Calu3 (cell line): ENCODE results near the gene RBM23. TPM values are rescaled to one million over a fixed set of nuclear protein-coding genes. Genes with fewer than 3 reads are reported as not detected.
"Not testable (repeated sequence)": the region's sequence is repeated elsewhere in the genome, so short reads cannot be mapped to it uniquely, and the experiment has no call there.

ENCODE experiments used
- BruUV-seq: library from RNA; stranded (reverse); fragments of 400-500 nt; replicated peaks from 2 replicates; lab custom pipeline; 2021; lab: Mats Ljungman, UMichigan
- CTCF ChIA-PET: fragments of 300-600 bp; sonication (Branson Sonifier 250); formaldehyde crosslinking; loops from one replicate; lab custom pipeline; 2022; ENCODE audit warnings: antibody characterized with exemption; lab: Charles Lee
- DNase-seq: peaks from one replicate; pipeline ENCODE4 v3.0.0; 2022
- H3K27ac Mint-ChIP-seq: one replicate; pipeline ENCODE4 v1.8.0; 2022; ENCODE audit warnings: mixed read lengths; ENCODE audit not compliant: unreplicated experiment
- H3K27me3 Mint-ChIP-seq: one replicate; pipeline ENCODE4 v1.8.0; 2022; ENCODE audit warnings: mixed read lengths; ENCODE audit not compliant: unreplicated experiment
- H3K36me3 Mint-ChIP-seq: one replicate; pipeline ENCODE4 v1.8.0; 2022; ENCODE audit warnings: mild to moderate bottlenecking, moderate library complexity, mixed read lengths; ENCODE audit not compliant: insufficient read depth, unreplicated experiment
- H3K4me1 Mint-ChIP-seq: one replicate; pipeline ENCODE4 v1.8.0; 2022; ENCODE audit warnings: mild to moderate bottlenecking, low read depth, mixed read lengths; ENCODE audit not compliant: unreplicated experiment
- H3K4me3 Mint-ChIP-seq: one replicate; pipeline ENCODE4 v1.8.0; 2022; ENCODE audit warnings: mild to moderate bottlenecking, low read depth, moderate library complexity, mixed read lengths; ENCODE audit not compliant: unreplicated experiment
- H3K9me3 Mint-ChIP-seq: one replicate; pipeline ENCODE4 v1.8.0; 2022; ENCODE audit warnings: low read depth, mixed read lengths; ENCODE audit not compliant: unreplicated experiment
- CTCF ChIP-seq: fragments of 200-600 bp; IDR thresholded peaks from one replicate; pipeline ENCODE4 v1.8.0; 2022; ENCODE audit warnings: antibody characterized with exemption; ENCODE audit not compliant: unreplicated experiment
- intact Hi-C: fragments of 100-400 bp; cut with micrococcal nuclease; formaldehyde crosslinking; loops from one replicate; pipeline ENCODE4 v1.10.0; 2022; ENCODE audit not compliant: unreplicated experiment
- total RNA-seq: library from RNA; stranded (reverse); gene quantifications from 2 replicates; pipeline ENCODE4 v1.2.3, GENCODE V29; 2022

RBM23 gene
- total RNA-seq, 1 experiment from 2014 or later = 70.9 TPM

- Mint-ChIP-seq H3K9me3 (no peaks in the 10 kb centered on the region), H3K4me3 (peak overlapping the region; percentile 95), H3K27me3 (no peaks in the 10 kb centered on the region), H3K36me3 (peaks cover 27% of the 10 kb centered on the region), H3K4me1 (peaks cover 11% of the 10 kb centered on the region), H3K27ac (peak overlapping the region; percentile 56)
- TF ChIP-seq CTCF = no peak
- intact Hi-C loops = no loop called here
- no peak for DNase-seq
- CTCF ChIA-PET = interaction anchor here (0.5 to 1.6 kb wide), 8 partner anchors 12 to 102 kb away, joined by 3 to 10 read pairs (median 5); partner anchors contain the start of gene PRMT5
- no TSS peak for BruUV-seq
Measured at GRCh38 chr14:22955702-22956569, 37.0 kb upstream of the RBM23 start.

DNA sequence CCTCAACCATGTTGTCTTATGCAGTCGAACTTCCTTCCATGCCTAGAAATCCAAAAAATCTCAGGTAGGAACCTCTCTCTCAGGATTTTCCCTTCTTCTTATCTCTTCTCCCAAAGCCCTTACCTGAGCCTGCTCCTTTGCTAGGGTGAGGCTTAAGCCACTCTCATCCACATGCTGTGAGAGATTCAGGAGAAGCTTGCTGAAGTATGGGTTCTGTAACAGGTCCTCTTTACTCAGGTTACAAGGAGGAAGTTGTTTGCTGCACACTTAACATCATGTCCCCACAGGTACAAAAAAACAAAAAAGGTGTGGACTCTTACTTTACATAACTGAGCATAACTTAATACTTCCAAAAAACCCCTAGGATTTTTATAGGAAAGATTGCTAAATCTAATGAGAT is 33.5 kb upstream of the RBM23 start:
- no peak overlapping the region for H3K27ac Mint-ChIP-seq
- H3K36me3 Mint-ChIP-seq = peaks cover 27% of the 10 kb centered on the region
- no TSS peak for BruUV-seq
- H3K4me1 Mint-ChIP-seq = peaks cover 11% of the 10 kb centered on the region
- CTCF ChIA-PET = no interaction called here
- no peaks in the 10 kb centered on the region for H3K9me3 Mint-ChIP-seq
- H3K4me3 Mint-ChIP-seq = no peak overlapping the region
- intact Hi-C loops = no loop called here
- DNase-seq = no peak
- TF ChIP-seq CTCF = no peak
- H3K27me3 Mint-ChIP-seq = no peaks in the 10 kb centered on the region

DNA sequence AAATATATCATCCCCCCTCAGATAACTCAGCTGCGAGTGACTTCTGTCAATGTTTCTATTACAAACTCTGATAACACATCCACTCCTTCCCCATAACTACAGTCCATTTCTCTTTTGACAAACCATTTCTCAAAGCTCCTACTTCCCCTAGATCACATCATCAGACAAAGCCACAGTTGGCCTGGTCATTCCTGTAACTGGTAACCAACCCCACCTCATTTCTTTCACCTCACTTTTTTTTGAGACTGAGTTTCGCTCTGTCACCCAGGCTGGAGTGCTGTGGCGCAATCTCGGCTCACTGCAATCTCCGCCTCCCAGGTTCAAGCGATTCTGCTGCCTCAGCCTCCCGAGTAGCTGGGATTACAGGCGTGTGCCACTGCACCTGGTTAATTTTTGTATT is 32.8 kb upstream of the RBM23 start:
- H3K36me3 Mint-ChIP-seq = peaks cover 27% of the 10 kb centered on the region

GRCh38 chr14:22945642-22946041 is 26.7 kb upstream of the RBM23 start:
- no peak for TF ChIP-seq CTCF
- DNase-seq = no peak
- BruUV-seq = no TSS peak
- Mint-ChIP-seq H3K27ac (no peak overlapping the region), H3K4me3 (no peak overlapping the region), H3K27me3 (no peaks in the 10 kb centered on the region), H3K36me3 (peaks cover 5% of the 10 kb centered on the region), H3K9me3 (no peaks in the 10 kb centered on the region), H3K4me1 (no peaks in the 10 kb centered on the region)
- intact Hi-C loops = no loop called here
- CTCF ChIA-PET = no interaction called here

More for the DNA sequence above, 32.8 kb upstream of the RBM23 start:
- H3K4me1 Mint-ChIP-seq = peaks cover 11% of the 10 kb centered on the region
- H3K27ac Mint-ChIP-seq, H3K4me3 Mint-ChIP-seq, intact Hi-C loops, BruUV-seq, H3K9me3 Mint-ChIP-seq, DNase-seq, CTCF ChIA-PET, H3K27me3 Mint-ChIP-seq: not testable (repeated sequence)

DNA sequence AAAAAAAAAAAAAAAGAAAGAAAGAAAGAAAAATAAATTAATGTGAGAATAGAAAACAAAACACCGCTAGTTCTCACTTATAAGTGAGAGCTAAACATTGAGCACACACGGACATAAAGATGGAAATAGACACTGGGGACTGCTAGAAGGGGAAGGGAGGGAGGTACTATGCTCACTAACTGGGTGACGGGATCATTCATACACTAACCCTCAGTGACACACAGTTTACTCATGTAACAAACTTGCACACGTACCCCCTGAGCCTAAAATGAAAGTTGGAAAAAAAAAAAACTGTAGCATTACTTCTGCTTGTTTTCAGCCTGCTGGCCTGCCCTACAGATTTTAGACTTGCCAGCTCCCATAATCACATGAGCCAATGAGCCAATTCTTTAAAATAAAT is 20.7 kb upstream of the RBM23 start:
- intact Hi-C loops = no loop called here
- Mint-ChIP-seq H3K9me3 (no peaks in the 10 kb centered on the region), H3K27ac (no peak overlapping the region), H3K36me3 (no peaks in the 10 kb centered on the region), H3K4me3 (no peak overlapping the region), H3K27me3 (no peaks in the 10 kb centered on the region), H3K4me1 (no peaks in the 10 kb centered on the region)
- TF ChIP-seq CTCF = no peak
- CTCF ChIA-PET = interaction anchor here (0.7 kb wide), 2 partner anchors 24 to 129 kb away, joined by 3 to 4 read pairs; no protein-coding TSS in a partner anchor
- DNase-seq = no peak
- no TSS peak for BruUV-seq
